GM10248 (cell line): ENCODE data around the gene TRAPPC6A.

Experiments used
- CTCF ChIA-PET: fragments of 300-600 bp; sonication (Branson Sonifier 250); formaldehyde crosslinking; extraction: SDS; loops from one replicate; lab custom pipeline; 2021; ENCODE audit warnings: antibody characterized with exemption; lab: Yijun Ruan, JAX
- POLR2A ChIA-PET: fragments of 350-650 bp; sonication (Branson Sonifier 250); formaldehyde crosslinking; extraction: SDS; loops from one replicate; lab custom pipeline; 2020; ENCODE audit warnings: antibody characterized with exemption; lab: Yijun Ruan, JAX
- DNase-seq: peaks from one replicate; pipeline ENCODE4 v3.0.0; 2012; ENCODE audit errors: extremely low spot score
- CTCF ChIP-seq: IDR thresholded peaks from 2 replicates; pipeline ENCODE4 v1.5.1; 2012; ENCODE audit warnings: mild to moderate bottlenecking, low read depth; ENCODE audit errors: extremely low read depth, missing control alignments, control extremely low read depth

The TRAPPC6A gene

GRCh38 chr19:45151821-45152503, 26.1 kb downstream of the TRAPPC6A start:
- ChIA-PET CTCF (interaction anchor here (1.0 to 3.1 kb wide), 5 partner anchors 8 to 35 kb away, joined by 3 to 15 read pairs (median 6); partner anchors contain the start of genes BLOC1S3 and TRAPPC6A), POLR2A (no interaction called here)
- no peak for DNase-seq
- TF ChIP-seq CTCF, result no peak

GRCh38 chr19:45151320-45151719, 26.7 kb downstream of the TRAPPC6A start:
- no peak for TF ChIP-seq CTCF
- CTCF ChIA-PET, result interaction anchor here (1.4 to 3.1 kb wide), 3 partner anchors 14 to 36 kb away, joined by 3 to 15 read pairs (median 3); no protein-coding TSS in a partner anchor
- POLR2A ChIA-PET, result no interaction called here
- no peak for DNase-seq

GRCh38 chr19:45150751-45151281, 27.2 kb downstream of the TRAPPC6A start:
- TF ChIP-seq CTCF, result no peak
- CTCF ChIA-PET, result interaction anchor here (1.5 to 3.1 kb wide), 2 partner anchors 14 to 25 kb away, joined by 3 to 15 read pairs; no protein-coding TSS in a partner anchor
- DNase-seq, result no peak
- POLR2A ChIA-PET, result no interaction called here

GRCh38 chr19:45150180-45150579, 27.9 kb downstream of the TRAPPC6A start:
- POLR2A ChIA-PET, result no interaction called here
- TF ChIP-seq CTCF, result no peak
- CTCF ChIA-PET, result interaction anchor here (1.0 to 3.1 kb wide), 3 partner anchors 15 to 58 kb away, joined by 3 to 15 read pairs (median 3); no protein-coding TSS in a partner anchor
- no peak for DNase-seq

GRCh38 chr19:45149129-45149528, 28.9 kb downstream of the TRAPPC6A start:
- no peak for DNase-seq
- POLR2A ChIA-PET, result interaction anchor here (1.1 kb wide), 1 partner anchor 15 kb away, joined by 3 read pairs; no protein-coding TSS in a partner anchor
- no peak for TF ChIP-seq CTCF
- CTCF ChIA-PET, result interaction anchor here (1.0 to 3.1 kb wide), 5 partner anchors 12 to 129 kb away, joined by 3 to 15 read pairs (median 5); partner anchors contain the start of gene NKPD1

- no peak for TF ChIP-seq CTCF
- CTCF ChIA-PET, result interaction anchor here (1.5 to 1.8 kb wide), 3 partner anchors 11 to 128 kb away, joined by 3 to 5 read pairs (median 5); partner anchors contain the start of gene NKPD1
- no peak for DNase-seq
- POLR2A ChIA-PET, result interaction anchor here (1.1 kb wide), 1 partner anchor 16 kb away, joined by 3 read pairs; no protein-coding TSS in a partner anchor
These were observed 30.0 kb downstream of the TRAPPC6A start for GRCh38 chr19:45147835-45148676.
